ENCODE data around the gene PILRB. TPM values are rescaled to one million over a fixed set of nuclear protein-coding genes. Genes with fewer than 3 reads are reported as not detected.

The PILRB gene
- total RNA-seq, 2 donors from 2014 or later: 17.7 to 32.5 TPM

- no peak for DNase-seq (ENCODE audit: low spot score)
- intact Hi-C loops (cut with DNase I): loop anchor here in 1 of 2 donors (2.0 kb wide), 1 partner anchor 55 kb away; no protein-coding TSS in a partner anchor
Measured at GRCh38 chr7:100397315-100398081, 39.6 kb downstream of the PILRB start.

DNA sequence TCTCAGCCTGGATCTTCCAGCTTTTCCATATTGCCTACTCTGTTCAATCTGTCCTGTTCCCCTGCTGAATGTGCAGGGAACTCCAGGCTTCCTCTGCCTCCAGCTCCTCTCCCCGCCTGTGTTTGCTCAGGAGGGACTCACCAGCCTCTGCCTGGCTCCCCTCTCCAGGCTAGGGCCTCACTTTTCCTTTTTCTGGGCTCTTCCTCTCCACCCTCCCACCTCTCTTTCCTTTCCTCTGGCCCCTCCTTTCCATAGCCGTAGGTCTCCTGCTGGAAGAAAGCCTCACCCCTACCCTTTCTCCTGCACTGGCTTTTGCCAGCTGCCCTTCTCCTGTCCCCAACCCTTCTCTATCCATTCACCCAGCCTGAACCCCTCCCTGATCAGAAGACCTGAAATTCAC, 40.3 kb downstream of the PILRB start:
- intact Hi-C loops (cut with DNase I): no loop called here
- no peak for DNase-seq (ENCODE audit: low spot score)

DNA sequence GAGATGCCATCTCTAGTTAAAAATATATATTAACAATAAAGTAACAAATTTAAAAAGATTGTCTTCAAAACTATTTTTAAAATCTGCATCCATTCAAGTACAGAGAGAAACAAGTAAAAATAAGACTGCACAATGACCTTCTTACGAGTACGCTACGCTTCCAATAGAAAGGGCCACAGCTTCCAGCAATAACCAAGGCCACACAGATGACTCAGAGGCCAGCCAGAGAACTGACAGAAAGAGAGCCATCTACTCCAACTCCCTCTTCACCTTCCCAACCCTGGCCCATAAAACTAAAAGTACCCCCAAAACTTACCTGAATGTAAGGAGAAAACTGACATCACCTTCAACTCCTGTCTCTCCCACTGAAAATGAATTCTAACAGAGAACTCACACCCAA, 42.1 kb downstream of the PILRB start:
- intact Hi-C loops (cut with DNase I): no loop called here

GRCh38 chr7:100400656-100401055, 42.7 kb downstream of the PILRB start:
- DNase-seq (ENCODE audit: low spot score): no peak
- intact Hi-C loops (cut with DNase I): no loop called here

More for the DNA sequence above, 42.1 kb downstream of the PILRB start:
- no peak for DNase-seq (ENCODE audit: low spot score)

GRCh38 chr7:100401811-100402210, 43.9 kb downstream of the PILRB start:
- no peak for DNase-seq (ENCODE audit: low spot score)
- intact Hi-C loops (cut with DNase I): no loop called here

DNA sequence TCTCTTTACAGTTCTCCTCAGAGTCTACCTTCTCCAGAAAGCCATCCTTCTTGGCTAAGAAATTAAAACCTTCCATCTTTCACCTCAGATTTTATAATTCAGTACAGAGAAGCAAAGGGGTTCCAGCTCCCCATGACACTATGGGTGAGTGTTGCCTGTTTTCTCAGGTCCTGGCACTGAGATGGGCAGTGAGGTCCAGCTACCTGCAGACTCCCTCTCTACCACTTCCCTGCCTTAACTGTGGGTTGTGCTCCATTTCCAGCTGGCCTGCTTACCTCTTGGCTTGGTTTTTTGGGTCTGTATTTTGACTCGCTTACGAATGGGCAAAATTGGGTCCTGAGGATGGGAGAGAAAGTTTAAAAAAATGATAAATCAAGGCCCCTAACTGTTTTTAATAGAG, 44.3 kb downstream of the PILRB start:
- intact Hi-C loops (cut with DNase I): no loop called here

DNA sequence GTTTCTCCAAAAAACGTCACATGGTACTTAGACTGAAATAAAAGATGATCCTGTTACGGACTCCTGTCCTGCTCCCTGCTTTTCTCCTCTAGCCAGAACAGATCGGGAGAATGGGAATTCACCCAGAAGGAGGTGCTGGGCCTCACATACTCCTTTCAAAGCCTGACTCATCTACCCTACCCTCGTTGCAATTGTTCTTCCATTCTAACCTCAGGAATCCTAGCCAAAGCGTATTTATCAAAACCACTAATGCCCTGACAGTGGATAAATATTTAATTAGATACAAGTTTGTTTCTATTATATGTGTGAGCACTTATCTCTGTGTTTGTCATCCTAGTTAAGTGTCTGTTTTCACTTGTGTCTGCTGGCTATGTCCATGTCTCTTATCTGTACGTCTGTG, 48.9 kb downstream of the PILRB start:
- intact Hi-C loops (cut with DNase I): loop anchor here in 1 of 2 donors (2.0 kb wide), 1 partner anchor 14 kb away; no protein-coding TSS in a partner anchor

More for the DNA sequence above, 44.3 kb downstream of the PILRB start:
- no peak for DNase-seq (ENCODE audit: low spot score)

DNA sequence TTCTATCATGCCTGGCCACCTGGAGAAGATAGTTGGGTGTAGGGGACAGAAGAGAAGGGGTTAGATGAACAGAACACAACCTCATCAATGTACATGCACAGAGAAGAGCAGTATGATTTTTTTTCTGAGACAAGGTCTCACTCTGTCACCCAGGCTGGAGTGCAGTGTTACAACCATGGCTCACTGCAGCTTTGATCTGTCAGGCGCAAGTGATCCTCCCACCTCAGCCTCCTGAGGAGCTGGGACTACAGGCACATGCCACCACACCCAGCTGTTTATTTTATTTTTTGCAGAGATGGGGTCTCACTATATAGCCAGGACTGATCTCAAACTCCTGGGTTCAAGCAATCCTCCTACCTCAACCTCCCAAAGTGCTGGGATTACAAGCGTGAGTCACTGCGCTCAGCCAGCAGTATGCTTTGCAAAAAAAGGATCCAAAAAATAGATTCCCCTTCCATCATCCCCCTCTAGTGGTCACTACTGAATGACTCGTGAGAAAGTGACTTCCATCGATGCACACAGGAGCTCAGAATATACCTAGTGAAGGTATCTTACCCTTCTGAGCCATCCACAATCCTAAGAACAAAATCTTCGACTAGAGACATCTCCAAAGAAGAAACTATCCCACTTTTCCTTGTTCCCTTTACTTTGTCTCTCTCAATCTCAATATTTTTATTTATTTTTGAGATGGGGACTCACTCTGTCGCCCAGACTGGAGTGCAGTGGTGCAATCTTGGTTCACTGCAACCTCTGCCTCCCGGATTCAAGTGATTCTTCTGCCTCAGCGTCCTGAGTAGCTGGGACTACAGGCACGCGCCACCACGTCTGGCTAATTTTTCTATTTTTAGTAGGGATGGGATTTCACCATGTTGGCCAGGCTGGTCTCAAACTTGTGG, 49.6 kb downstream of the PILRB start:
- no peak for DNase-seq (ENCODE audit: low spot score)
- intact Hi-C loops (cut with DNase I): loop anchor here in 1 of 2 donors (2.0 kb wide), 1 partner anchor 13 kb away; no protein-coding TSS in a partner anchor

More for the DNA sequence above, 48.9 kb downstream of the PILRB start:
- DNase-seq (ENCODE audit: low spot score): no peak

GRCh38 chr7:100411101-100411500, 53.2 kb downstream of the PILRB start:
- intact Hi-C loops (cut with DNase I): no loop called here
- no peak for DNase-seq (ENCODE audit: low spot score)

GRCh38 chr7:100413346-100413745, 55.4 kb downstream of the PILRB start:
- intact Hi-C loops (cut with DNase I): no loop called here

GRCh38 chr7:100413889-100414288, 56.0 kb downstream of the PILRB start:
- no peak for DNase-seq (ENCODE audit: low spot score)
- intact Hi-C loops (cut with DNase I): no loop called here

More at GRCh38 chr7:100413346-100413745, 55.4 kb downstream of the PILRB start:
- DNase-seq (ENCODE audit: low spot score): no peak

DNA sequence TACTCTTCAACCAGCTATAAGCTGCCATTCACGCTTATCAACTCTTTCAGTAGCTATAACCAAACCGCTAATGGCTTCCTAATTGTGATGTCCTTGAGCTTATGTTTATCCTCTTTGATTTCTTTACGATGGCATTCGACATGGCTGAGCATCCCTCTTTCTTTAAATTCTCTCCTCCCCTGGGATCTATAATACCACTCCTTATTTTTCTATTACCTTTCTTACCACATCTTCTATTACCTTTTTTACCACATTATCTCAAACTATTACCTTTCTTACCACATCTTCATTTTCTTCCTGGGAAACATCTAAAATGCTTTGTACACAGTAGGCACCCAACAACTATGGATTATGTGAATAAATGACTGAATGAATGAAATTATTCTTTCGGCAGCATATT, 57.5 kb downstream of the PILRB start:
- intact Hi-C loops (cut with DNase I): no loop called here
- DNase-seq (ENCODE audit: low spot score): no peak

Other genes starting within 250 kb of the PILRB start
- 10 to 100 TPM; 34.3 to 35.4 TPM for gene TAF6, start 238.8 kb upstream of the PILRB start, total RNA-seq
- gene CNPY4, start 238.5 kb upstream of the PILRB start, total RNA-seq: 10 to 100 TPM in 1 of 2 donors, 1 to 10 TPM in 1; 9.6 to 18.3 TPM
- 1 to 10 TPM; 1.6 to 1.7 TPM for gene MBLAC1, start 231.2 kb upstream of the PILRB start, total RNA-seq
- 10 to 100 TPM; 72.6 to 91.6 TPM for gene LAMTOR4, start 209.2 kb upstream of the PILRB start, total RNA-seq
- gene TRAPPC14, start 199.4 kb upstream of the PILRB start, total RNA-seq: 10 to 100 TPM; 11.2 to 13.3 TPM
- 10 to 100 TPM in 1 of 2 donors, 1 to 10 TPM in 1; 6.2 to 11.2 TPM for gene GAL3ST4, start 189.5 kb upstream of the PILRB start, total RNA-seq
- gene GPC2, start 180.7 kb upstream of the PILRB start, total RNA-seq: 1 to 10 TPM in 1 of 2 donors, under 1 TPM in 1; 0.81 to 1.2 TPM
- gene STAG3, start 180.2 kb upstream of the PILRB start, total RNA-seq: 1 to 10 TPM in 1 of 2 donors, under 1 TPM in 1; 0.52 to 1.2 TPM
- gene PVRIG, start 138.2 kb upstream of the PILRB start, total RNA-seq: under 1 TPM; 0.42 to 0.67 TPM
- gene SPDYE3, start 50.4 kb upstream of the PILRB start, total RNA-seq: not detected
- 10 to 100 TPM in 1 of 2 donors, 1 to 10 TPM in 1; 5.9 to 15.3 TPM for gene PILRA, start 15.4 kb downstream of the PILRB start, total RNA-seq
- 1 to 10 TPM; 2.9 to 3.5 TPM for gene ZCWPW1, start 70.6 kb downstream of the PILRB start, total RNA-seq
- gene MEPCE, start 71.7 kb downstream of the PILRB start, total RNA-seq: 10 to 100 TPM; 19.8 to 21.8 TPM
- gene PPP1R35, start 78.4 kb downstream of the PILRB start, total RNA-seq: 10 to 100 TPM; 16.7 to 23.9 TPM
- gene SPACDR, start 106.1 kb downstream of the PILRB start, total RNA-seq: under 1 TPM in 1 of 2 donors, not detected in 1; 0.62 TPM
- 10 to 100 TPM; 25.3 to 29.1 TPM for gene TSC22D4, start 121.1 kb downstream of the PILRB start, total RNA-seq
- gene NYAP1, start 125.8 kb downstream of the PILRB start, total RNA-seq: 1 to 10 TPM in 1 of 2 donors, under 1 TPM in 1; 0.86 to 1.4 TPM
- 10 to 100 TPM; 18.8 to 20.4 TPM for gene AGFG2, start 181.1 kb downstream of the PILRB start, total RNA-seq
- gene SAP25, start 215.8 kb downstream of the PILRB start, total RNA-seq: 1 to 10 TPM; 2.8 to 5.0 TPM
- gene LRCH4, start 228.0 kb downstream of the PILRB start, total RNA-seq: 10 to 100 TPM; 28.5 to 30.7 TPM
- gene FBXO24, start 228.2 kb downstream of the PILRB start, total RNA-seq: under 1 TPM; 0.14 to 0.51 TPM
- gene PCOLCE, start 244.2 kb downstream of the PILRB start, total RNA-seq: 100 to 1,000 TPM in 1 of 2 donors, 10 to 100 TPM in 1; 79.5 to 230 TPM